Activated T-cell treated with anti-CD3 and anti-CD28 coated beads, Interleukin-2, amount 50 U/mL, for 48 hours (primary cell): Measurements from ENCODE around the gene PGM5.
A peak's percentile ranks its signal among the peaks of the same experiment; 100 is the strongest.

Source experiments
- DNase-seq, 2 experiments: peaks; one replicate each; pipeline ENCODE4 v3.0.0-alpha.2; 2020

Gene PGM5

GRCh38 chr9:68541568-68541967 lies 185.2 kb downstream of the PGM5 start:
- no peak for DNase-seq

DNA sequence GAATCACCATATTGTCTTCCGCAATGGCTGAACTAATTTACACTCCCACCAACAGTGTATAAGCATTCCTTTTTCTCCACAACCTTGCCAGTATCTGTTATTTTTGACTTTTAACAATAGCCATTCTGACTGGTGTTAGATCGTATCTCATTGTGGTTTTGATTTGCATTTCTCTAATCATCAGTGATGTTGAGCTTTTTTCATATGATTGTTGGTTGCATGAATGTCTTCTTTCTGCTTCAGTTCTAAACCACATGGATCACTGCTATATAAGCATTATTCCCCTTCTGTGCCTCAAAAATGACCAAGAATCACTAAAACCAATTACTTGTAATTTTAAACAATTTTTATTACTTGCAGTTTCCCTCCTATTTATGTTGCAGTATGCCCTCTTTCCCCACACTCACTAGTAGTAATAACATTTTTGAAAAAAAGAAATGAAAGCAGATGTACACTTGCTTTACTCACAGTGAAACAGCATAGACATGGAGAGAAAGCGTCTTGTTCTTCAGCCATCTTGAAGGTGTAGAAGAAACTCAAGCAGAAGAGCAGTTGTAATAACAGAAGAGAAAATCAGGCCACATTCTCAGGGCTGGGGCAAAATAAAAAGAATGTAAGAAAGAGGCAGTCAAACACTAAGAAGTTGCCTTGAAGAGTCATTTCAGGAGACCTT lies 188.8 kb downstream of the PGM5 start:
- no peak for DNase-seq

- no peak for DNase-seq
Measured at GRCh38 chr9:68546596-68547390, 190.4 kb downstream of the PGM5 start.

GRCh38 chr9:68547417-68547816 lies 191.0 kb downstream of the PGM5 start:
- DNase-seq: no peak

DNA sequence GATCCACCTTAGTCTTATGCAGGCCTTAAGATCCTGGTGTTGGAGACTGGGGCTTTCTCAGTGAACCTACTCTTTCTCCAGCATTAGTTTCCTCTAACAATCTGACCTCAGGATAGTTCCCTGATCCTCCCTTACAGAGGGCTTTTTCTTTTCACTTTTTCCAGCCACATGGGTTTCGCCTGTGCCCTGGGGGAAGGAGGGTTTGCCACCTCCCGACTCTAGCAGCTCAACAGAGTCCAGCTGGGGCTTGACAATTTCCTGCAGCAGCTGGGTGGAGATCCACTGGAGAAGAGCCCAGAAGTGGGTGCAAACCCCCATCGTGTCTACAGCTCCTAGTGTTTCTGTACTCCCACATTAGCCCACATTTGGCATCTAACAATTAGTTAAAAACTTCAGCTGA lies 191.8 kb downstream of the PGM5 start:
- no peak for DNase-seq

DNA sequence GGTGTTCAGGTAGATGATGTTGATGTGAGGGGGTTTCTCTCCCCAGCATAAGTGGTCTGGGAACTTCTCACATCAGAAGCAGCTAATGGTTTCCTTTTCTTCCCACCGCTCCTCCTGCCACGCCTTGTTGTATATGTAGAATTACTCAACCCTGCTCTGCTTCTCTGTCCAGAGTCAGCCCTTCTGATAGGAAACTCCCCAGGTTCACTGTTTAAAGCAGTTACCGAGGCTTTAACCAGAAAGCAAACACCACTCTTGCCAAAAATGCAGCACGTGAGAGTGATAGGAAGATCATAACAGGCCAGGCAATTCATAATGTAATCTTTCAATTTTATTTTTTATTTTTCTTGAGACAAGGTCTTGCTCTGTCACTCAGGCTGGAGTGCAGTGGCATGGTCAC lies 194.8 kb downstream of the PGM5 start:
- no peak for DNase-seq

GRCh38 chr9:68552700-68553476 lies 196.5 kb downstream of the PGM5 start:
- DNase-seq: no peak

GRCh38 chr9:68555437-68556150 lies 199.2 kb downstream of the PGM5 start:
- DNase-seq: no peak

DNA sequence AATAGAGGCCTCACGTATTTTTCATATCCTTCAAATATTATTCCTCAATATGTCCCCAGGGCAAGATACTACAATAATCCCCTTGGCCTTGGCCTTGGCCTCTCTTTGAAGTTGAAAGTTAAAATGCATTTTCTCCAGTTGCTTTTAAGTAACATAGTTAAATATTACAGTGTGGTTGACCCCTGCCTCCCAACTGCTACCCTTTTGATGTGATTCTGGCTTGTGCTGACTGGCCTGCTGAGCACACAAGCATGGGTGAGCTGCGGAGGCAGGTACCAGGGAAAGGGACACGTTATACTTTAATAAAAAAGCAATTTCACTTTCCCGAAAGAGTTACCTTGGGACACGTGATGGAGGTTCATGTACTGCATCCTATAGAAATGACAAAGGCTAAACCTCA lies 202.1 kb downstream of the PGM5 start:
- DNase-seq: no peak

- DNase-seq: peak; percentile 77 to 81
Measured at GRCh38 chr9:68560071-68560844, 203.8 kb downstream of the PGM5 start.

GRCh38 chr9:68562461-68562860 lies 206.1 kb downstream of the PGM5 start:
- no peak for DNase-seq

DNA sequence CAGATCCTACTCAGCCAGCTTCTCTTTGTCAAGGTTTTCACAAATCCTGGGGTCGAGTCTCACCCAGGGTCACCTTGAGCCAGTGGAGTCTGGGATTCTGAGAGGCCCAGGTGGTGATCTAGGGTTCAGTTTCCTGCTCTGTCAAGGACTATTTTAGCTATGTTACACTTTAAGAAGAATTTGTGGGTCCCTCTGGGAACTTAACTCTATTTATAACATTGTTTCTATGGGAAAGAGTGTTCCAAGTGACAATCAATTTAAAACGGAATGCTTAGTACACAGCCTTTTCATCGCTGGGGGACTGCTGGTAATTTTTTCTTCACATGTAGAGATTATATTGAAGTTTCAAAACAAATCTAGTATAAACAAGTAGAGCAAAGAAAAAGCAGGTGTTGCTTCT lies 211.2 kb downstream of the PGM5 start:
- no peak for DNase-seq

DNA sequence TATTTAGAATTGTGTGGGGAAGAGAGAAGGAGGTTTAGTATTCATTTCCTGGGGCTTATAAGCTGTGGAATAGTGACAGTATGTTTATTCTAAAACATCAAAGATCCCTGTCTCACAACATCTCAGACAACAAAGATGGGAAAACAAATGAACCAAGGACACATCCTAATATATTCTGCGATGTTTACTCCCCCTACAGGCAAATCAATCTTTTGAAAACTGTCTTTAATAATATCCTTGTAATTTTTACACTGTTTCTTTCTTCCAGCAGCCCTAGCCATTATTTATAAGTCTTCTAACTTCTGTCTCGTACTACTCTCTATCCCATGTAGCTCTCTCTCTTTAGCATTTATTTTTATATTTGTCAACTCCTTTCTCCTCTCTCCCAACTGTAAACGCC lies 217.7 kb downstream of the PGM5 start:
- no peak for DNase-seq

GRCh38 chr9:68575817-68576216 lies 219.4 kb downstream of the PGM5 start:
- no peak for DNase-seq

GRCh38 chr9:68577774-68578591 lies 221.6 kb downstream of the PGM5 start:
- no peak for DNase-seq
